Fibroblast of upper back skin (primary cell): Measurements from ENCODE around the gene DGUOK.

Experiments used
- DNase-seq: peaks from one replicate; pipeline ENCODE4 v3.0.0-alpha.2; 2013

The DGUOK gene

GRCh38 chr2:74001781-74002504, 75.3 kb downstream of the DGUOK start:
- no peak for DNase-seq

GRCh38 chr2:74002505-74003421, 76.1 kb downstream of the DGUOK start:
- peak; percentile 80 for DNase-seq

- peak; percentile 85 for DNase-seq
These were observed 77.0 kb downstream of the DGUOK start for GRCh38 chr2:74003494-74004211.

GRCh38 chr2:74004212-74005182, 77.8 kb downstream of the DGUOK start:
- no peak for DNase-seq

- DNase-seq = no peak
These were observed 79.1 kb downstream of the DGUOK start for GRCh38 chr2:74005786-74006185.

- DNase-seq = no peak
These were observed 79.8 kb downstream of the DGUOK start for GRCh38 chr2:74006459-74006858.

- DNase-seq = no peak
These were observed 80.4 kb downstream of the DGUOK start for GRCh38 chr2:74007121-74007520.

GRCh38 chr2:74007711-74008110, 81.0 kb downstream of the DGUOK start:
- no peak for DNase-seq
